Stimulated activated CD4-positive, alpha-beta T cell treated with anti-CD3 and anti-CD28 coated beads, TNF-alpha, amount 100 ng/mL, for 4 hours (primary cell): ENCODE data around the gene MEDAG.

ENCODE experiments used
- DNase-seq, 3 experiments: peaks; one replicate each; pipeline ENCODE4 v3.0.0-alpha.2; 2020; ENCODE audit warnings: low read depth in 3 of 3

MEDAG gene

GRCh38 chr13:30872685-30873461, 33.2 kb upstream of the MEDAG start:
- no peak for DNase-seq

GRCh38 chr13:30873499-30873898, 32.6 kb upstream of the MEDAG start:
- DNase-seq: no peak

- no peak for DNase-seq
Measured at GRCh38 chr13:30874111-30874510, 32.0 kb upstream of the MEDAG start.

- DNase-seq: no peak
Measured at GRCh38 chr13:30874561-30874960, 31.5 kb upstream of the MEDAG start.

- no peak for DNase-seq
Measured at GRCh38 chr13:30877335-30877734, 28.7 kb upstream of the MEDAG start.

- no peak for DNase-seq
Measured at GRCh38 chr13:30880151-30880855, 25.8 kb upstream of the MEDAG start.

- DNase-seq: no peak
Measured at GRCh38 chr13:30880856-30881155, 25.3 kb upstream of the MEDAG start.

- DNase-seq: no peak
Measured at GRCh38 chr13:30881191-30881651, 24.9 kb upstream of the MEDAG start.

GRCh38 chr13:30882026-30882850, 23.8 kb upstream of the MEDAG start:
- DNase-seq: no peak

GRCh38 chr13:30882996-30883766, 22.9 kb upstream of the MEDAG start:
- DNase-seq: no peak

- no peak for DNase-seq
Measured at GRCh38 chr13:30884543-30884942, 21.5 kb upstream of the MEDAG start.

- no peak for DNase-seq
Measured at GRCh38 chr13:30889196-30889690, 16.8 kb upstream of the MEDAG start.

GRCh38 chr13:30892966-30893365, 13.1 kb upstream of the MEDAG start:
- DNase-seq: no peak

GRCh38 chr13:30895773-30896172, 10.3 kb upstream of the MEDAG start:
- no peak for DNase-seq

- no peak for DNase-seq
Measured at GRCh38 chr13:30898070-30898469, 8.0 kb upstream of the MEDAG start.

GRCh38 chr13:30898678-30899241, 7.3 kb upstream of the MEDAG start:
- DNase-seq: no peak

- no peak for DNase-seq
Measured at GRCh38 chr13:30900436-30900835, 5.6 kb upstream of the MEDAG start.

GRCh38 chr13:30900952-30901749, 4.9 kb upstream of the MEDAG start:
- DNase-seq: no peak

GRCh38 chr13:30904043-30904442, 2.0 kb upstream of the MEDAG start:
- no peak for DNase-seq

GRCh38 chr13:30906411-30907051, 460 bp downstream of the MEDAG start:
- DNase-seq: no peak
